H9 (cell line): Measurements from ENCODE around the gene CCDC177. TPM values are rescaled to one million over a fixed set of nuclear protein-coding genes. Genes with fewer than 3 reads are reported as not detected.

Experiments
- DNase-seq: peaks from one replicate; pipeline ENCODE4 v3.0.0-alpha.2; 2017
- H2AFZ ChIP-seq: one replicate; pipeline ENCODE4 v1.6.1; 2013; ENCODE audit warnings: mild to moderate bottlenecking, low read length, control low read depth, moderate library complexity
- H2AK5ac ChIP-seq: 2 replicates; pipeline ENCODE4 v1.6.1; 2013; ENCODE audit warnings: low read length, control low read depth, mixed read lengths; ENCODE audit not compliant: insufficient read length
- H2BK120ac ChIP-seq: one replicate; pipeline ENCODE4 v1.6.1; 2013; ENCODE audit warnings: low read depth, mild to moderate bottlenecking, low read length, control low read depth, inconsistent platforms; ENCODE audit not compliant: poor library complexity, severe bottlenecking
- H2BK12ac ChIP-seq: 2 replicates; pipeline ENCODE4 v1.6.1; 2013; ENCODE audit warnings: low read length, control low read depth, mixed read lengths, low read depth; ENCODE audit not compliant: insufficient read length
- H2BK15ac ChIP-seq: 2 replicates; pipeline ENCODE4 v1.6.1; 2013; ENCODE audit warnings: low read depth, low read length, control low read depth
- H2BK20ac ChIP-seq: one replicate; pipeline ENCODE4 v1.6.1; 2013; ENCODE audit warnings: low read depth, mild to moderate bottlenecking, low read length, control low read depth, inconsistent platforms; ENCODE audit not compliant: poor library complexity, severe bottlenecking
- H2BK5ac ChIP-seq: 2 replicates; pipeline ENCODE4 v1.6.1; 2013; ENCODE audit warnings: low read length, control low read depth, mixed read lengths; ENCODE audit not compliant: insufficient read length
- H3K14ac ChIP-seq: 2 replicates; pipeline ENCODE4 v1.6.1; 2013; ENCODE audit warnings: low read length, control low read depth; ENCODE audit not compliant: insufficient read depth
- H3K18ac ChIP-seq: 2 replicates; pipeline ENCODE4 v1.6.1; 2013; ENCODE audit warnings: low read depth, mild to moderate bottlenecking, mixed read lengths, low read length, control low read depth; ENCODE audit not compliant: insufficient read length
- H3K23ac ChIP-seq: 2 replicates; pipeline ENCODE4 v1.6.1; 2013; ENCODE audit warnings: low read length, control low read depth, mixed read lengths, low read depth; ENCODE audit not compliant: insufficient read length
- H3K23me2 ChIP-seq: 2 replicates; pipeline ENCODE4 v1.6.1; 2013; ENCODE audit warnings: low read depth, mild to moderate bottlenecking, mixed read lengths, low read length, control low read depth; ENCODE audit not compliant: insufficient read length, poor library complexity, severe bottlenecking
- H3K27ac ChIP-seq: 2 replicates; pipeline ENCODE4 v1.5.1; 2013; ENCODE audit warnings: low read length, control low read depth, mixed read lengths, low read depth; ENCODE audit not compliant: insufficient read length
- H3K27me3 ChIP-seq: 2 replicates; pipeline ENCODE4 v1.6.1; 2013; ENCODE audit warnings: low read length, control low read depth, inconsistent platforms; ENCODE audit not compliant: insufficient read depth
- H3K4ac ChIP-seq: 2 replicates; pipeline ENCODE4 v1.6.1; 2013; ENCODE audit warnings: low read depth, mild to moderate bottlenecking, control low read depth, inconsistent platforms, low read length, moderate library complexity
- H3K4me1 ChIP-seq: 2 replicates; pipeline ENCODE4 v1.6.1; 2013; ENCODE audit warnings: low read length, control low read depth, inconsistent platforms; ENCODE audit not compliant: insufficient read depth
- H3K4me2 ChIP-seq: 2 replicates; pipeline ENCODE4 v1.6.1; 2013; ENCODE audit warnings: low read length, control low read depth, mixed read lengths; ENCODE audit not compliant: insufficient read length, insufficient read depth
- H3K56ac ChIP-seq: 2 replicates; pipeline ENCODE4 v1.6.1; 2013; ENCODE audit warnings: low read depth, mild to moderate bottlenecking, mixed read lengths, low read length, control low read depth; ENCODE audit not compliant: insufficient read length
- H3K79me1 ChIP-seq: 2 replicates; pipeline ENCODE4 v1.6.1; 2013; ENCODE audit warnings: low read depth, mild to moderate bottlenecking, moderate library complexity, low read length, control low read depth, inconsistent platforms; ENCODE audit not compliant: insufficient read depth, poor library complexity, severe bottlenecking
- H3K79me2 ChIP-seq: 2 replicates; pipeline ENCODE4 v1.6.1; 2013; ENCODE audit warnings: low read length, control low read depth, inconsistent platforms; ENCODE audit not compliant: insufficient read depth
- H3K9ac ChIP-seq: 2 replicates; pipeline ENCODE4 v1.6.1; 2013; ENCODE audit warnings: low read length, control low read depth, mixed read lengths; ENCODE audit not compliant: insufficient read length; ENCODE audit errors: extremely low read depth
- H3K9me3 ChIP-seq: one replicate; pipeline ENCODE4 v1.6.1; 2013; ENCODE audit warnings: low read depth, low read length, inconsistent platforms; ENCODE audit not compliant: control insufficient read depth
- H3T11ph ChIP-seq: one replicate; pipeline ENCODE4 v1.6.1; 2013; ENCODE audit warnings: mild to moderate bottlenecking, low read length, control low read depth, inconsistent platforms
- H4K20me1 ChIP-seq: one replicate; pipeline ENCODE4 v1.6.1; 2013; ENCODE audit not compliant: control insufficient read depth, insufficient read length, insufficient read depth
- H4K5ac ChIP-seq: 2 replicates; pipeline ENCODE4 v1.6.1; 2013; ENCODE audit warnings: low read depth, mild to moderate bottlenecking, mixed read lengths, low read length, control low read depth; ENCODE audit not compliant: insufficient read length
- H4K8ac ChIP-seq: replicated peaks from 2 replicates; pipeline ENCODE4 v1.6.1; 2013; ENCODE audit warnings: low read length, control low read depth, mixed read lengths, low read depth; ENCODE audit not compliant: insufficient read length
- H4K91ac ChIP-seq: 2 replicates; pipeline ENCODE4 v1.6.1; 2013; ENCODE audit warnings: low read depth, mild to moderate bottlenecking, moderate library complexity, mixed read lengths, low read length, control low read depth; ENCODE audit not compliant: insufficient read length
- H3K27ac Mint-ChIP-seq, 3 experiments: 2 replicates in 2 of 3; 3 replicates in 1 of 3; pipeline ENCODE4 v1.8.0; 2020 to 2021; ENCODE audit warnings: mixed read lengths in 3 of 3, mild to moderate bottlenecking in 1 of 3, moderate library complexity in 1 of 3
- H3K27me3 Mint-ChIP-seq: 2 replicates; pipeline ENCODE4 v1.8.0; 2021; ENCODE audit warnings: low read depth, mild to moderate bottlenecking, moderate library complexity, mixed read lengths
- H3K36me3 Mint-ChIP-seq, 3 experiments: 2 replicates in 2 of 3; 3 replicates in 1 of 3; pipeline ENCODE4 v1.8.0; 2020 to 2021; ENCODE audit warnings: low read depth in 3 of 3, mixed read lengths in 3 of 3; ENCODE audit not compliant: insufficient read depth in 1 of 3
- H3K4me1 Mint-ChIP-seq, 2 experiments: 2 replicates each; pipeline ENCODE4 v1.8.0; 2020; ENCODE audit warnings: mixed read lengths in 2 of 2
- H3K4me3 Mint-ChIP-seq, 2 experiments: 2 replicates in 1 of 2; 3 replicates in 1 of 2; pipeline ENCODE4 v1.8.0; 2020 to 2021; ENCODE audit warnings: mild to moderate bottlenecking in 2 of 2, mixed read lengths in 2 of 2, moderate library complexity in 1 of 2
- H3K9me3 Mint-ChIP-seq, 2 experiments: 2 replicates in 1 of 2; 3 replicates in 1 of 2; pipeline ENCODE4 v1.8.0; 2020; ENCODE audit warnings: mild to moderate bottlenecking in 2 of 2, mixed read lengths in 2 of 2, moderate library complexity in 1 of 2
- WGBS: extraction: QIAGEN DNeasy Blood & Tissue Kit; methylation state at CpG from one replicate; pipeline ENCODE4 v1.1.7; 2013; ENCODE audit warnings: missing lambda C conversion rate, low lambda C conversion rate, mixed read lengths; ENCODE audit not compliant: insufficient read length; ENCODE audit errors: extremely low coverage; 5-methylcytosine and 5-hydroxymethylcytosine counted together
- total RNA-seq: library from RNA; stranded (reverse); gene quantifications from 2 replicates; pipeline ENCODE4 v1.2.1, GENCODE V29; 2021
- TF ChIP-seq, protein P1 (sequence below): fragments of 200-600 bp; sonication (generic); conservative IDR thresholded peaks from 3 replicates; pipeline ENCODE4 v1.8.0; 2021; ENCODE audit warnings: antibody characterized with exemption, mild to moderate bottlenecking

The CCDC177 gene
- total RNA-seq, 1 experiment from 2014 or later = 6.1 TPM

DNA sequence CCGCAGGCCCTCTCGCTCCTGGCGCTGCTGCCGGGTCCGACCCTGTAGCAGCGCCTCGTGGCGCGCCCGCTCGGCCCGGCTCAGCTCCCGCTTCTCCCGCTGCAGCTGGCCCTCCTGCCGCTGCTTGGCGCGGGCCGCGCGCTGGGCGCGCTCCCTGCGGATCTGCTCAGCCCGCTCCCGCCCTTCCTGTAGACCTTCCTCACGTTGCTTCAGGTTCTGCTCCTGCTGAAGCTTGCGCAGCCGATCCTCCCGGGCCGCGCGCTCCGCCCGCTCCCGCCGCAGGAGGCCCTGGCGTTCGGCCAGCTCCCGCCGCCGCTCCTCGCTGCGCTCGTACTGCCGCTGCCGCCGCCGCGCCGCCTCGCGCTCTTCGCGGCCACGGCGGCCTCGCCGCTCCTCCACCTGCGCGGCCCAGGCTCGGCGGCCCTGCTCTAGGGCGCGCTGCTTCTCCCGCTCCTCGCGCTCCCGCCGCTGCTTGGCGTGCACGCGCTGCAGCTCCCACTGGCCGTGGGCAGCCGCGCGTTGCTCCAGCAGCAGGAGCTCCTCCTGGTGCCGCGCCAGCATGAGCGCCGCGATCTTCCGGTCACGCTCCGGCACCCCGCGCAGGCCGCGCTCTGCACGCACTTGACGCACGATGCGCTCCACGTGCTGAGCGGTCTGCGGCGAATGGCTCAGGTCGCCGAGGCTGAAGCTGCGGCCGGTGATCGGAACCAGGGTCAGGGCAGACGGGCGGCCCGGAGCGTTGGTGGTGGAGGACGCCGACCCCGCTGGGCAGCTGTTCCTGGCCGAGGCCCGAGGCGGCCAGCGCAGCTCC is 2.4 kb downstream of the CCDC177 start:
- Histone ChIP-seq H3K79me2 (no peaks in the 10 kb centered on the region), H3K23me2 (peaks cover 3% of the 10 kb centered on the region), H3K56ac (no peak overlapping the region), H4K5ac (no peak overlapping the region), H3K9me3 (no peaks in the 10 kb centered on the region), H2BK20ac (no peak overlapping the region), H3K18ac (no peak overlapping the region), H3K4ac (no peak overlapping the region), H2BK15ac (no peak overlapping the region), H2AFZ (no peak overlapping the region), H3K9ac (no peak overlapping the region), H3K79me1 (no peaks in the 10 kb centered on the region), H3T11ph (no peak overlapping the region), H3K14ac (peak overlapping the region; percentile 32; the same call in 1 of the 2 replicates), H3K27me3 (peaks cover 12% of the 10 kb centered on the region; the same call in 1 of the 2 replicates), H3K27ac (no peak overlapping the region), H2AK5ac (no peak overlapping the region), H3K23ac (no peak overlapping the region), H4K91ac (no peak overlapping the region), H2BK12ac (no peak overlapping the region), H3K4me1 (no peaks in the 10 kb centered on the region), H4K20me1 (no peaks in the 10 kb centered on the region), H2BK5ac (no peak overlapping the region), H4K8ac (no peak overlapping the region), H3K4me2 (no peak overlapping the region), H2BK120ac (no peak overlapping the region)
- H3K4me1 Mint-ChIP-seq = peaks cover 3 to 5% of the 10 kb centered on the region in 2 experiments
- no peak overlapping the region for H3K27ac Mint-ChIP-seq
- peak; percentile 75 for DNase-seq
- H3K4me3 Mint-ChIP-seq = no peak overlapping the region
- H3K27me3 Mint-ChIP-seq = peaks cover 25% of the 10 kb centered on the region
- TF ChIP-seq, protein P1, sequence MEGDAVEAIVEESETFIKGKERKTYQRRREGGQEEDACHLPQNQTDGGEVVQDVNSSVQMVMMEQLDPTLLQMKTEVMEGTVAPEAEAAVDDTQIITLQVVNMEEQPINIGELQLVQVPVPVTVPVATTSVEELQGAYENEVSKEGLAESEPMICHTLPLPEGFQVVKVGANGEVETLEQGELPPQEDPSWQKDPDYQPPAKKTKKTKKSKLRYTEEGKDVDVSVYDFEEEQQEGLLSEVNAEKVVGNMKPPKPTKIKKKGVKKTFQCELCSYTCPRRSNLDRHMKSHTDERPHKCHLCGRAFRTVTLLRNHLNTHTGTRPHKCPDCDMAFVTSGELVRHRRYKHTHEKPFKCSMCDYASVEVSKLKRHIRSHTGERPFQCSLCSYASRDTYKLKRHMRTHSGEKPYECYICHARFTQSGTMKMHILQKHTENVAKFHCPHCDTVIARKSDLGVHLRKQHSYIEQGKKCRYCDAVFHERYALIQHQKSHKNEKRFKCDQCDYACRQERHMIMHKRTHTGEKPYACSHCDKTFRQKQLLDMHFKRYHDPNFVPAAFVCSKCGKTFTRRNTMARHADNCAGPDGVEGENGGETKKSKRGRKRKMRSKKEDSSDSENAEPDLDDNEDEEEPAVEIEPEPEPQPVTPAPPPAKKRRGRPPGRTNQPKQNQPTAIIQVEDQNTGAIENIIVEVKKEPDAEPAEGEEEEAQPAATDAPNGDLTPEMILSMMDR = no peak
- peaks cover 15 to 30% (median 19%) of the 10 kb centered on the region in 3 experiments for H3K36me3 Mint-ChIP-seq
- H3K9me3 Mint-ChIP-seq = peaks cover 0 to 2% of the 10 kb centered on the region in 2 experiments; a peak in 1 of 5 replicates
- no CpG with 5 or more reads among the region's 112 CpGs for WGBS
